Chondrocyte (in vitro differentiated cells): ENCODE results near the gene AASDHPPT. TPM values are rescaled to one million over a fixed set of nuclear protein-coding genes. Genes with fewer than 3 reads are reported as not detected.
"Not testable (repeated sequence)": the region's sequence is repeated elsewhere in the genome, so short reads cannot be mapped to it uniquely, and the experiment has no call there.

Experiments used
- DNase-seq: peaks from one replicate; pipeline ENCODE4 v3.0.0; 2021; ENCODE audit warnings: mixed read lengths, low spot score
- H3K27ac Mint-ChIP-seq: one replicate; pipeline ENCODE4 v1.8.0; 2021; ENCODE audit warnings: mild to moderate bottlenecking, moderate library complexity, mixed read lengths; ENCODE audit not compliant: unreplicated experiment
- H3K27me3 Mint-ChIP-seq: 2 replicates; pipeline ENCODE4 v1.8.0; 2021; ENCODE audit warnings: low read depth, mixed read lengths
- H3K36me3 Mint-ChIP-seq: 2 replicates; pipeline ENCODE4 v1.8.0; 2021; ENCODE audit warnings: low read depth, mixed read lengths
- H3K4me1 Mint-ChIP-seq: 2 replicates; pipeline ENCODE4 v1.8.0; 2021; ENCODE audit warnings: low read depth, mild to moderate bottlenecking, mixed read lengths
- H3K4me3 Mint-ChIP-seq: one replicate; pipeline ENCODE4 v1.8.0; 2021; ENCODE audit warnings: mild to moderate bottlenecking, moderate library complexity, mixed read lengths; ENCODE audit not compliant: unreplicated experiment
- H3K9me3 Mint-ChIP-seq: 2 replicates; pipeline ENCODE4 v1.8.0; 2021; ENCODE audit warnings: low read depth, mixed read lengths
- CTCF ChIP-seq: fragments of 200-600 bp; sonication (generic); IDR thresholded peaks from 2 replicates; pipeline ENCODE4 v1.5.0; 2021; ENCODE audit warnings: antibody characterized with exemption, mild to moderate bottlenecking, moderate library complexity
- total RNA-seq: library from RNA; stranded (reverse); gene quantifications from 3 replicates; pipeline ENCODE4 v1.2.1, GENCODE V29; 2021

AASDHPPT gene
- total RNA-seq, 1 donor from 2014 or later: 41.0 TPM

GRCh38 chr11:106043540-106043939, 33.9 kb upstream of the AASDHPPT start:
- Mint-ChIP-seq H3K4me3 (no peak overlapping the region), H3K36me3 (no peaks in the 10 kb centered on the region), H3K4me1 (no peaks in the 10 kb centered on the region), H3K27me3 (peaks cover 3% of the 10 kb centered on the region), H3K27ac (no peak overlapping the region), H3K9me3 (no peaks in the 10 kb centered on the region)
- no peak for TF ChIP-seq CTCF
- no peak for DNase-seq

GRCh38 chr11:106047631-106048030, 29.8 kb upstream of the AASDHPPT start:
- no peak for TF ChIP-seq CTCF
- no peak for DNase-seq
- Mint-ChIP-seq H3K9me3 (no peaks in the 10 kb centered on the region), H3K4me3 (no peak overlapping the region), H3K27me3 (peaks cover 3% of the 10 kb centered on the region), H3K36me3 (no peaks in the 10 kb centered on the region), H3K27ac (no peak overlapping the region), H3K4me1 (no peaks in the 10 kb centered on the region)

- no peak overlapping the region for H3K4me3 Mint-ChIP-seq
- H3K36me3 Mint-ChIP-seq: no peaks in the 10 kb centered on the region
- H3K27ac Mint-ChIP-seq: no peak overlapping the region
- no peak for TF ChIP-seq CTCF
- no peaks in the 10 kb centered on the region for H3K4me1 Mint-ChIP-seq
- H3K9me3 Mint-ChIP-seq: no peaks in the 10 kb centered on the region
- no peaks in the 10 kb centered on the region for H3K27me3 Mint-ChIP-seq
- DNase-seq: no peak
Observed at GRCh38 chr11:106049727-106050476, 27.6 kb upstream of the AASDHPPT start.

GRCh38 chr11:106051103-106051502, 26.4 kb upstream of the AASDHPPT start:
- H3K27me3 Mint-ChIP-seq: no peaks in the 10 kb centered on the region
- no peaks in the 10 kb centered on the region for H3K4me1 Mint-ChIP-seq
- H3K27ac Mint-ChIP-seq: no peak overlapping the region
- H3K9me3 Mint-ChIP-seq: no peaks in the 10 kb centered on the region
- no peak overlapping the region for H3K4me3 Mint-ChIP-seq
- no peak for TF ChIP-seq CTCF
- no peaks in the 10 kb centered on the region for H3K36me3 Mint-ChIP-seq
- DNase-seq: no peak

- not testable (repeated sequence) for H3K36me3 Mint-ChIP-seq, H3K27ac Mint-ChIP-seq, H3K9me3 Mint-ChIP-seq, DNase-seq, H3K27me3 Mint-ChIP-seq, H3K4me1 Mint-ChIP-seq, H3K4me3 Mint-ChIP-seq
Observed at GRCh38 chr11:106058377-106058776, 19.1 kb upstream of the AASDHPPT start.

GRCh38 chr11:106059617-106060016, 17.8 kb upstream of the AASDHPPT start:
- H3K4me1 Mint-ChIP-seq: no peaks in the 10 kb centered on the region
- H3K27ac Mint-ChIP-seq: no peak overlapping the region
- H3K4me3 Mint-ChIP-seq: no peak overlapping the region
- no peaks in the 10 kb centered on the region for H3K36me3 Mint-ChIP-seq
- no peak for TF ChIP-seq CTCF
- DNase-seq: no peak
- H3K9me3 Mint-ChIP-seq: peaks cover 2% of the 10 kb centered on the region
- H3K27me3 Mint-ChIP-seq: no peaks in the 10 kb centered on the region
